ENCODE data around the gene PHETA1.

The PHETA1 gene

GRCh38 chr12:111319600-111320257, 49.2 kb downstream of the PHETA1 start:
- no peak for DNase-seq

GRCh38 chr12:111318450-111318849, 50.4 kb downstream of the PHETA1 start:
- no peak for DNase-seq

- no peak for DNase-seq
Measured at GRCh38 chr12:111316671-111317070, 52.2 kb downstream of the PHETA1 start.

- DNase-seq: no peak
Measured at GRCh38 chr12:111314953-111315539, 53.8 kb downstream of the PHETA1 start.

GRCh38 chr12:111313833-111314259, 55.0 kb downstream of the PHETA1 start:
- DNase-seq: peak; percentile 67

GRCh38 chr12:111312708-111313107, 56.2 kb downstream of the PHETA1 start:
- DNase-seq: no peak

GRCh38 chr12:111312016-111312415, 56.9 kb downstream of the PHETA1 start:
- DNase-seq: no peak

- no peak for DNase-seq
Measured at GRCh38 chr12:111311011-111311410, 57.9 kb downstream of the PHETA1 start.

Data from NCI-H2029 treated with DMSO at 0.1 percent for 48 hours (cell line).